ENCODE measurements around the gene PLK4.

Gene PLK4

GRCh38 chr4:127880763-127881562 is at the start of gene PLK4:
Gene PLK4 (plus strand): TSS chr4:127880893. CDS start chr4:127881135, 242 bp downstream.
- TF ChIP-seq JUND (IDR thresholded peaks at IDR 0.05; ENCODE audit: low read depth): no peak
- in situ Hi-C loops (cut with HindIII; ENCODE audit: low pct_unique_long_range_greater_than_20kb, low sequenced_read_pairs): no loop called here
- peak; percentile 67 to 95 for DNase-seq (ENCODE audit: low read depth in 1 of 2, low spot score in 1 of 2)

- no peak for TF ChIP-seq JUND (IDR thresholded peaks at IDR 0.05; ENCODE audit: low read depth)
- in situ Hi-C loops (cut with HindIII; ENCODE audit: low pct_unique_long_range_greater_than_20kb, low sequenced_read_pairs): no loop called here
- DNase-seq (ENCODE audit: low read depth in 1 of 2, low spot score in 1 of 2): no peak
Observed at GRCh38 chr4:127832585-127832984, 48.1 kb upstream of the PLK4 start.

DNA sequence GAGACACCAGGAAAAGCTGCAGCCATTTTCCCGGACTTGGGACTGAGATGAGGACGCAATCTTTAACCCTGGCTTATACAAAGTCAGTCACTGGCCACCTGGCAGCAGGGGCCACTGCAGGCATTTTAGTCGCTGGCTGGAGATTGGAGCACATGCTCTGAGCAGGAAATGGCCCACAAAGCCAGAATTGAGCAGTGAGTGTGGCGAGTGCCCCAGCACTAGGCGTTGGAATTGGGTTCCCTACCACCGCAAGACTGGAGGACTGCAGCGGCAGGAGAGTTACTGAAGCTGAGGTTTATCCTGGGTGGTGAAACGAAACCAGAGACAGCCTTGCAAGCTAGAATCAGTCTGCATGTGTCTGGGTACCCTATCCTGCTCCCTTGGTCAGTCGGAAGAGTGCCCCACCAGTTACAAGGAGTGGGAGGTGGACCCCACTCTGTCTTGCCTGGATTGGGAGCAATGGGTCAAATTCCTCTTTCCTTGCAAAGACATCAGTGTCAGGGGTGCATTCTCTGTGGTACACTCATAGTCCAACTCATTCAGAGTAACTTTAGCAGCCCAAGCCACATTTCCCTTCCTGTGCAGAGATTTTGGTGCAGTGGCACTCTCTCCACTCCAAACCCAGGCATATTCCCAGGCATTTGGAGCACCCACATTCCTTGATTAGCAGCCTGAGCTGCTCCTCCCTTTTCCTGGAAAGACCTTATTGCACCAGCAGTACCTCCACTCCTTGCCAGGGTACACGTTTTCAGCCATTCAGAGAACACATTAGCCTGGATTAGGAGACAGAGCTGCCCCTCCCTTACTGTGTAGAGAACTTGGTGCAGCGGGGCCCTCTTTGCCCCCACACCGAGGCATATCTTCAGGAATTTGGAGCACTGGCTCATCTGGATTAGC is 36.7 kb upstream of the PLK4 start:
- no peak for DNase-seq (ENCODE audit: low read depth in 1 of 2, low spot score in 1 of 2)
- in situ Hi-C loops (cut with HindIII; ENCODE audit: low pct_unique_long_range_greater_than_20kb, low sequenced_read_pairs): no loop called here
- no peak for TF ChIP-seq JUND (IDR thresholded peaks at IDR 0.05; ENCODE audit: low read depth)

- DNase-seq (ENCODE audit: low read depth in 1 of 2, low spot score in 1 of 2): no peak
- in situ Hi-C loops (cut with HindIII; ENCODE audit: low pct_unique_long_range_greater_than_20kb, low sequenced_read_pairs): no loop called here
- TF ChIP-seq JUND (IDR thresholded peaks at IDR 0.05; ENCODE audit: low read depth): no peak
Observed at GRCh38 chr4:127844601-127845116, 36.0 kb upstream of the PLK4 start.

GRCh38 chr4:127846061-127846460 is 34.6 kb upstream of the PLK4 start:
- no peak for DNase-seq (ENCODE audit: low read depth in 1 of 2, low spot score in 1 of 2)
- in situ Hi-C loops (cut with HindIII; ENCODE audit: low pct_unique_long_range_greater_than_20kb, low sequenced_read_pairs): no loop called here
- no peak for TF ChIP-seq JUND (IDR thresholded peaks at IDR 0.05; ENCODE audit: low read depth)

- DNase-seq (ENCODE audit: low read depth in 1 of 2, low spot score in 1 of 2): no peak
- in situ Hi-C loops (cut with HindIII; ENCODE audit: low pct_unique_long_range_greater_than_20kb, low sequenced_read_pairs): no loop called here
- TF ChIP-seq JUND (IDR thresholded peaks at IDR 0.05; ENCODE audit: low read depth): no peak
Observed at GRCh38 chr4:127846765-127847164, 33.9 kb upstream of the PLK4 start.

DNA sequence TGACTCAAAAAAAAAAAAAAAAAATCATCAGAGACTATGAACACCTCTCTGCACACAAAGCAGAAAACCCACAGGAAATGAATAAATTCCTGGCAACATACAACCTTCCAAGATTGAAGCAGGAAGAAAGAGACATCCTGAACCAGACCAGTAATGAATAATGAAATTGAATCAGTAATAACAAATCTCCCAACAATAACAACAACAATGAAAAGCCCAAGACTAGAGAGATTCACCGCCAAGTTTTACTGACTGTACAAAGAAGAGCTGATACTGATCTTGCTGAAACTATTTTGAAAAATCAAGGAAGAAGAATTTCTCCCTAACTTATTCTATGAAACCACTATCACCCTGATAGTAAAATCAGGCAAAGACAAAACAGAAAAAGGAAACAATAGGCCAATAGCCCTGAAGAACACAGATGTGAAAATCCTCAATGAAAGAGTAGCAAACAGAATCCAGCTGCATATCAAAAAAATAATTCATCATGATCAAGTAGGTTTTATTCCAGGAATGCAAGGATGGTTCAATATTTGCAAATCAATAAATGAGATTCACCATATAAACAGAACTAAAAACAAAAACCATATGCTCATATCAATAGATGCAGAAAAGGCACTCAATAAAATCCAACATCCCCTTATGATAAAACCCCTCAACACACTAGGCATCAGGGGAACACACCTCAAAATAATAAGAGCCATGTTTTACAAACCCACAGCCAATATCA is 31.0 kb upstream of the PLK4 start:
- no peak for TF ChIP-seq JUND (IDR thresholded peaks at IDR 0.05; ENCODE audit: low read depth)
- in situ Hi-C loops (cut with HindIII; ENCODE audit: low pct_unique_long_range_greater_than_20kb, low sequenced_read_pairs): no loop called here
- DNase-seq (ENCODE audit: low read depth in 1 of 2, low spot score in 1 of 2): no peak

DNA sequence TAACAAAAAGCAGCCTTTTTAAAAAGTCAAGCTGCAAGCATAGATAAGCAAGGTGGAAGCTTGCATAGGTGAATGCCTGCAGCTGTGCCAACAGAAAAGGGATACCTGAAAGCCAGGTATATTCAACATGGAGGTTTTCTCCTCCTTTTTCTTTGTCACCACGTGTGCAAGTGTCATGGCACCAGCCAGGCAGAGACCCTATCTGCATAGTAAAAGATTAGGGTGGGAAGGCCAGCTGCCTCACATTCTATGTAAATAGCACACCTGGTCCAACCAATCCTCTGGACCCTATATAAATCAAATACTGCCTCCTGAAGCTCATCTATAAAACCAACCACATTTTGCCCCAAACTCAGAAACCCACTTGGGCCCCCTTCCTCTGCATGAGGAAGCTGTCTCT is 28.0 kb upstream of the PLK4 start:
- in situ Hi-C loops (cut with HindIII; ENCODE audit: low pct_unique_long_range_greater_than_20kb, low sequenced_read_pairs): no loop called here
- no peak for TF ChIP-seq JUND (IDR thresholded peaks at IDR 0.05; ENCODE audit: low read depth)
- no peak for DNase-seq (ENCODE audit: low read depth in 1 of 2, low spot score in 1 of 2)

DNA sequence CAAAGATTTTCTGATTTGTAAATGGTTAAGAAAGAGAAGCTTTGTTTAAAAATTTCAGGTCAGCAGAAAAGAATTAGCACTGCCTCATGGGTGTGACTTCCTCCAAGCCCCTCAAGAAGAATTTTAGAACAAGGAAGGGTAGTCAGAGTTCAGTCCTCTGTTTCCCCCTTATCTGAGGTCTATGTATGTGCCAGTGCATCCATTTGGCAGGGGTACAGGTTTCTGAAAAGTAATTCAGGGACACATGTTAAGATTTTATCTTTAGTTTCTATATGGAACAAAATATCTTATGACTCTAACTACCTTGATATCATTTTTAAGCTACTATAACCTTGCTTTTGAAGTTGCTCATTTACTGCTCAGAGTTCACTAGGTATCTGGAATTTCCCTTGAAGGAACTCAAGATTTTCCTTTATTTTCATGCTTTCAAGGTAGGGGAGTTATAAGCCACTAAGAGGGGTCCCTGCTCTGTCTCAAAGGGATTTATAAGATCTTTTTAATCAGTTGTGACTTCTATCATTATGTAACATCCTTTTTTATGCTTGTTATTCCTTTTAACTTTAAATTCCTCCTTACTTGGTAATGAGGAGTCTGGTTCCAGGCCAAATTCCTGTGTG is 24.4 kb upstream of the PLK4 start:
- in situ Hi-C loops (cut with HindIII; ENCODE audit: low pct_unique_long_range_greater_than_20kb, low sequenced_read_pairs): no loop called here
- no peak for DNase-seq (ENCODE audit: low read depth in 1 of 2, low spot score in 1 of 2)
- TF ChIP-seq JUND (IDR thresholded peaks at IDR 0.05; ENCODE audit: low read depth): no peak

DNA sequence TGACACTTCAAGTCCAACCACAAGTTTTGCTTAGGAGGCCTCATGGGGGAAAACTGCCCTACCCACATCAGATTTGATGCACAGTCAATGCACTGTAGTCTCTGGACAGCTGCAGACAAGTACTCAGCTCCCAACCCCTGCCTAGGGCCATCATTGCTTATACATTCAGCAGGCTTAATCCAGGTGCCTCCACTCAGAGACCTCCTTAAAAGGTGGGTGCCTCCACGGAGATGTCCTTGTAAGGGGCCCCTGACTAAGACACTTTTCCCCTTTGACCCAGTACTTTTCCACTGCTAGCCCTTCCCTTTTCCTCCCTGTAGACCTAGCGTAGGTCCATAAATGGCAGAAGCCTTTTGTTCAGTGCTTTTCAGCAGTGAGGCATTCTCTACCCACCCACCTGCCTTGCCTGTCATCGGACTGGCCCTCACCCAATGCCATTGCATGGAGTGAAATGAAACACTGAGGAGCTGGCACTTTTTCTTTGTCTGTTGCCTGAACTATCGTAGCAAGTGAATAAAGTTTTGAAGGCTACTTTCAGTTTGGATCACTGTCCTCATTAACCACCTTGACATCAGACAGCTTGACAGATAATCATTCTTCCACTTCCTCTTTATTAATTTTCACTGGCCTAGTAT is 23.8 kb upstream of the PLK4 start:
- DNase-seq (ENCODE audit: low read depth in 1 of 2, low spot score in 1 of 2): peak in 1 of 2 experiments; percentile 56
- in situ Hi-C loops (cut with HindIII; ENCODE audit: low pct_unique_long_range_greater_than_20kb, low sequenced_read_pairs): no loop called here

GRCh38 chr4:127857641-127858040 is 23.1 kb upstream of the PLK4 start:
- in situ Hi-C loops (cut with HindIII; ENCODE audit: low pct_unique_long_range_greater_than_20kb, low sequenced_read_pairs): no loop called here
- no peak for TF ChIP-seq JUND (IDR thresholded peaks at IDR 0.05; ENCODE audit: low read depth)
- no peak for DNase-seq (ENCODE audit: low read depth in 1 of 2, low spot score in 1 of 2)

More for the DNA sequence above, 23.8 kb upstream of the PLK4 start:
- TF ChIP-seq JUND (IDR thresholded peaks at IDR 0.05; ENCODE audit: low read depth): no peak
